ENCODE results near the gene CHRDL1. TPM values are rescaled to one million over a fixed set of nuclear protein-coding genes. Genes with fewer than 3 reads are reported as not detected.

Gene CHRDL1
- total RNA-seq, 1 donor, result 8.0 TPM

DNA sequence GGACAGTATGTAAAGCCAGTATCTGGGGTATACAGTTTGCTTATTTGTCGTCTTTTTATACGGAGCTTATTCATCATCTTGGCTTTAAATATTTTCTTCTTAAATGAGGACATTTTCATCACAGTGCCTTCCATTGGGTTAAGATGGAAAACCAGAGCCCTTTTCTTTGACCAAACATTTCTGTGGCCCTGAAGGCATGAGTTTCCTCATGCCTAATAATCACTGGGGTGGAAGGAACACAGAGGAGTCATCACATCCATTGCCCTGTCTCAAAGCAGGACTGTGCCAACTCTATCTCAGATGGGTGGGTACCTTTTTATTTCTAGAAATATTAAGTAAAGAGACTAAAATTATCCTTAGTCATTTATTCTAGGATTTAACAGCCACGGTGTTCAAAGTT is 40.0 kb downstream of the CHRDL1 start:
- Histone ChIP-seq H3K4me2 (ENCODE audit: insufficient read depth, low read length) (no peak overlapping the region), H4K20me1 (ENCODE audit: insufficient read depth, low read length) (no peaks in the 10 kb centered on the region), H3K79me2 (ENCODE audit: insufficient read depth, low read length) (no peaks in the 10 kb centered on the region), H3K4me3 (ENCODE audit: insufficient read depth, low read length) (no peak overlapping the region), H3K36me3 (ENCODE audit: insufficient read depth, low read length) (no peaks in the 10 kb centered on the region), H2AFZ (ENCODE audit: low read length) (no peak overlapping the region), H3K27me3 (ENCODE audit: insufficient read depth, low read length) (peaks cover 7% of the 10 kb centered on the region), H3K9me3 (ENCODE audit: low read depth, low read length) (no peaks in the 10 kb centered on the region), H3K27ac (ENCODE audit: low read depth, low read length) (no peak overlapping the region), H3K4me1 (ENCODE audit: insufficient read depth, low read length) (peaks cover 6% of the 10 kb centered on the region)
- TF ChIP-seq, protein P1, sequence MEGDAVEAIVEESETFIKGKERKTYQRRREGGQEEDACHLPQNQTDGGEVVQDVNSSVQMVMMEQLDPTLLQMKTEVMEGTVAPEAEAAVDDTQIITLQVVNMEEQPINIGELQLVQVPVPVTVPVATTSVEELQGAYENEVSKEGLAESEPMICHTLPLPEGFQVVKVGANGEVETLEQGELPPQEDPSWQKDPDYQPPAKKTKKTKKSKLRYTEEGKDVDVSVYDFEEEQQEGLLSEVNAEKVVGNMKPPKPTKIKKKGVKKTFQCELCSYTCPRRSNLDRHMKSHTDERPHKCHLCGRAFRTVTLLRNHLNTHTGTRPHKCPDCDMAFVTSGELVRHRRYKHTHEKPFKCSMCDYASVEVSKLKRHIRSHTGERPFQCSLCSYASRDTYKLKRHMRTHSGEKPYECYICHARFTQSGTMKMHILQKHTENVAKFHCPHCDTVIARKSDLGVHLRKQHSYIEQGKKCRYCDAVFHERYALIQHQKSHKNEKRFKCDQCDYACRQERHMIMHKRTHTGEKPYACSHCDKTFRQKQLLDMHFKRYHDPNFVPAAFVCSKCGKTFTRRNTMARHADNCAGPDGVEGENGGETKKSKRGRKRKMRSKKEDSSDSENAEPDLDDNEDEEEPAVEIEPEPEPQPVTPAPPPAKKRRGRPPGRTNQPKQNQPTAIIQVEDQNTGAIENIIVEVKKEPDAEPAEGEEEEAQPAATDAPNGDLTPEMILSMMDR (IDR thresholded peaks at IDR 0.05; ENCODE audit: extremely low read depth, low read depth, low read length), result no peak
- DNase-seq (ENCODE audit: insufficient read length, low spot score, missing footprints), result no peak

DNA sequence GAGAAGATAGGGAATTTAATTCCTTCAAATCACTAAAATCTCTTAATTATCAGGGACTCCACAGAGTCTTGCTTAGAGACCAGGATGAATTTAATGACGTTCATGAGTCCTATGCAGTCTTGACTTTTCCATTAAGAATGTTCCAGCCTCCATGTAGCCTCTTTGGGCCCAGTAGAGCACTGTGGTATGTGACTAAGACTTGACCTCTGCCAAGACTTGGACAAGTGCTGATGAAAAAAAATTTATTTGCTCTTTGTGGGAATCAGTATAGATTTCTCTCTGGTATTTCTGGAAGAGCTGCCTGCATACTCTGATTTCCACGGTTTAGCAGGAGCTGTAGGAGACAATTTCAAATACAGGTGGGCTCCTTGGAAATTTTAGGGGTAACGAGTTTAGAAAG is 40.6 kb downstream of the CHRDL1 start:
- H3K79me2 ChIP-seq (ENCODE audit: insufficient read depth, low read length), result no peaks in the 10 kb centered on the region
- H3K36me3 ChIP-seq (ENCODE audit: insufficient read depth, low read length), result no peaks in the 10 kb centered on the region
- peaks cover 10% of the 10 kb centered on the region for H3K27me3 ChIP-seq (ENCODE audit: insufficient read depth, low read length)
- H3K27ac ChIP-seq (ENCODE audit: low read depth, low read length), result no peak overlapping the region
- no peaks in the 10 kb centered on the region for H3K9me3 ChIP-seq (ENCODE audit: low read depth, low read length)
- TF ChIP-seq, protein P1 (IDR thresholded peaks at IDR 0.05; ENCODE audit: extremely low read depth, low read depth, low read length), result no peak
- no peak overlapping the region for H3K4me3 ChIP-seq (ENCODE audit: insufficient read depth, low read length)
- H2AFZ ChIP-seq (ENCODE audit: low read length), result no peak overlapping the region
- DNase-seq (ENCODE audit: insufficient read length, low spot score, missing footprints), result no peak
- H3K4me2 ChIP-seq (ENCODE audit: insufficient read depth, low read length), result no peak overlapping the region
- peaks cover 6% of the 10 kb centered on the region for H3K4me1 ChIP-seq (ENCODE audit: insufficient read depth, low read length)
- no peaks in the 10 kb centered on the region for H4K20me1 ChIP-seq (ENCODE audit: insufficient read depth, low read length)

DNA sequence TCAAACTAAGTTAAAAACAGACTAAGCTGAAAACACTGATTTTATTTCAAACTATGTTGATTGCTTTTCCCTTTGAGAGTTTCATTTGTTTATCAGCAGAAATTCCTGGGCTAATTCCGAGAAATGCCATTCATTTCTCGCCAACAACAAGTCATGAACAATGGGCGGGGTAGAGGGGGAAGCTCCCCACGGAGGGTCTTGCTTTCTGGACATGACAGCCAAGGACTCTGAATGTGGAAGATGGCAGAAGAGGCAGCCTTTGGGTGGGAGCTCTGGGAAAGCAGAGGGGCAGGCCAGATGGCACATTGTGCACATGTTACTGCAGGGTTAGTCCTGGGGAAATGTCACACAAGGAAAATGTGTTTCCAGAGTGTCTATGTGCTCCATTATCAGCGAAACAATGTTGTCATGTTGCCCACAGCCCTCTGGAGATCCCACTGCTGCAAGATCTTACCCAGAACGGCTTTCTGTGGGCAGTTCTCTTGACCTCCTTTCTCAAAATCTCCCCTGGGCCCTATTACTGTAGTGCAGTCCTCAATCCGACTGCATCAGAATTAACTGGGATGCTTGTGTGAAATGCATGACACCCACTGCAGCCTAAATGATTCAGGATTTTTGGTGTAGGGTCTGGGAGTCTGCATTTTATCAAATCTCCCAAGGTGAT is 45.0 kb downstream of the CHRDL1 start:
- H2AFZ ChIP-seq (ENCODE audit: low read length), result no peak overlapping the region
- no peaks in the 10 kb centered on the region for H3K36me3 ChIP-seq (ENCODE audit: insufficient read depth, low read length)
- H4K20me1 ChIP-seq (ENCODE audit: insufficient read depth, low read length), result no peaks in the 10 kb centered on the region
- H3K27ac ChIP-seq (ENCODE audit: low read depth, low read length), result no peak overlapping the region
- H3K4me3 ChIP-seq (ENCODE audit: insufficient read depth, low read length), result no peak overlapping the region
- H3K9me3 ChIP-seq (ENCODE audit: low read depth, low read length), result no peaks in the 10 kb centered on the region
- H3K4me2 ChIP-seq (ENCODE audit: insufficient read depth, low read length), result no peak overlapping the region
- DNase-seq (ENCODE audit: insufficient read length, low spot score, missing footprints), result no peak
- peaks cover 12% of the 10 kb centered on the region for H3K27me3 ChIP-seq (ENCODE audit: insufficient read depth, low read length)
- TF ChIP-seq, protein P1 (IDR thresholded peaks at IDR 0.05; ENCODE audit: extremely low read depth, low read depth, low read length), result no peak
- H3K79me2 ChIP-seq (ENCODE audit: insufficient read depth, low read length), result no peaks in the 10 kb centered on the region
- H3K4me1 ChIP-seq (ENCODE audit: insufficient read depth, low read length), result no peaks in the 10 kb centered on the region

DNA sequence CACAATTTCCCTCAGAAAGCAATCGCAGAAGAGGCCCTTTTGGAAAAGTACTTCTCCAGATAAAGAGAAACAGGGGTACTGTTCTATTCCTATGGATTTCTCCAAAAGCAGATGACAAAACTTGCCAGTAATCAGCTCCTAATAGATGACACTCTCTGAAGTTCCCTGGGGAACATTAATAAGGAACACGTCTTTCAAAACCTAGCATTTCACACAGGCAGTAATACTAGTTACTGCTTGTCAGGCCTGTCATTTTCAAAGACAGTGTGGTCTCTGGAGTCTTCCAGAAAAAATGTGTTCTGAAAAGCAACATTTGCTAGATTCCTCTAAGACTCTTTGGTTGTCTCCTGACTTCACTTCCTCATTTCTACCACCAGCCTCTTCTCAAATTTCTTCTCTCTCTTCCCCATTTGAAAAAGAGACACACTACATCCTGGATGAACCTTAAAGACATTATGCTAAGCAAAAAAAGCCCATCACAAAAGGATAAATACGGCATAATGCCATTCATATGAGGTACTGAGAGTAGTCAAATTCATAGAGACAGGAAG is 47.3 kb downstream of the CHRDL1 start:
- H4K20me1 ChIP-seq (ENCODE audit: insufficient read depth, low read length), result no peaks in the 10 kb centered on the region
- no peaks in the 10 kb centered on the region for H3K79me2 ChIP-seq (ENCODE audit: insufficient read depth, low read length)
- no peaks in the 10 kb centered on the region for H3K36me3 ChIP-seq (ENCODE audit: insufficient read depth, low read length)
- H3K27me3 ChIP-seq (ENCODE audit: insufficient read depth, low read length), result peaks cover 7% of the 10 kb centered on the region
- peaks cover 9% of the 10 kb centered on the region for H3K4me1 ChIP-seq (ENCODE audit: insufficient read depth, low read length)
- no peak overlapping the region for H3K27ac ChIP-seq (ENCODE audit: low read depth, low read length)
- H3K4me3 ChIP-seq (ENCODE audit: insufficient read depth, low read length), result no peak overlapping the region
- DNase-seq (ENCODE audit: insufficient read length, low spot score, missing footprints), result no peak
- no peak overlapping the region for H3K4me2 ChIP-seq (ENCODE audit: insufficient read depth, low read length)
- H2AFZ ChIP-seq (ENCODE audit: low read length), result no peak overlapping the region
- no peaks in the 10 kb centered on the region for H3K9me3 ChIP-seq (ENCODE audit: low read depth, low read length)
- TF ChIP-seq, protein P1 (IDR thresholded peaks at IDR 0.05; ENCODE audit: extremely low read depth, low read depth, low read length), result no peak
